GM19099 (cell line): ENCODE results near the gene ISG20L2.

Source experiments
- POLR2A ChIP-seq: IDR thresholded peaks from 3 replicates; pipeline ENCODE4 v1.6.1; 2011; ENCODE audit warnings: low read depth; ENCODE audit not compliant: insufficient read length; ENCODE audit errors: extremely low read depth

Gene ISG20L2

DNA sequence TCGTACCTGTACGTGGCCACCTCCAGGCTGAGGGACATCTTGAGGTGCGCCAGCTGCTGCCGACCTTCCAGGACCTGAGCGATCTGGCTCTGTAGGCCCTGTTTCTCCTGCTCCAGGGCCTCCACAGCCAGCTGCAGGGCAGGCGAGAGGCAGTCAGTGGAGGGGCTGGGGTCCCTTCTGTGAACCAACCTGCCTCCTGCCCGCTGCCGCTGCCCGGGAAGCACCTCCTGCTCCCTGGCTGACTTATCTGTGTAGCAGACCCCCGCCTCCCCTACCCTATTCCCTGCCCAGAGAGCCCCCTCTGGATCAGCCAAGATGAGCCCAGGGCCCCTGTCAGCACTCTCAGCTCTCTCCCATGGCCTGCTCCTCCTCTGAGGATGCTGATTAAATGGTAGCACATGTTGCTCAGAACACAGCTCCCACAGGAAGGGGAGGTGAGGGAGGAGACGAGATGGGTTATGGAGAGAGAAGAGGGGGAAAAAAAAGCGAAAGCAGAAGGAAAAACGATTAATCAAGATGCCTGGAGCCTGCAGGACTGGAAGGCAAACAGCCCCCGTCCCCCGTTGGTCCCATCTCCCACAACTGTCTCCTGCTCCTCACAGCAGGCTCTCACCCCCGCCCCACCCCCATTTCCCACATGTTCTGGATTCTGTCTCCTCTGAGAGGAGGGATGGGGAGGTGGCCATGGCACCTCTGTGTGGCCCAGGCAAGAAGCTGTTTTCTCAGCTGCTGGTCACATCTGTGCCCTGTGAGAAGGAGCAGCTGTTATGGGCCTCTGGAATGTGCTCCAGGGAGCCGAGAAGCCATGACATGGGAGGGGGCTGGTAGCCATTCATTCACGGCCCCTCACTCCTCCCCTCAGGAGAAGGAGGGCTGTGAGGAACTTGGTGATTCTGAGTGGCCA is 53.1 kb downstream of the ISG20L2 start:
- TF ChIP-seq POLR2A = no peak

DNA sequence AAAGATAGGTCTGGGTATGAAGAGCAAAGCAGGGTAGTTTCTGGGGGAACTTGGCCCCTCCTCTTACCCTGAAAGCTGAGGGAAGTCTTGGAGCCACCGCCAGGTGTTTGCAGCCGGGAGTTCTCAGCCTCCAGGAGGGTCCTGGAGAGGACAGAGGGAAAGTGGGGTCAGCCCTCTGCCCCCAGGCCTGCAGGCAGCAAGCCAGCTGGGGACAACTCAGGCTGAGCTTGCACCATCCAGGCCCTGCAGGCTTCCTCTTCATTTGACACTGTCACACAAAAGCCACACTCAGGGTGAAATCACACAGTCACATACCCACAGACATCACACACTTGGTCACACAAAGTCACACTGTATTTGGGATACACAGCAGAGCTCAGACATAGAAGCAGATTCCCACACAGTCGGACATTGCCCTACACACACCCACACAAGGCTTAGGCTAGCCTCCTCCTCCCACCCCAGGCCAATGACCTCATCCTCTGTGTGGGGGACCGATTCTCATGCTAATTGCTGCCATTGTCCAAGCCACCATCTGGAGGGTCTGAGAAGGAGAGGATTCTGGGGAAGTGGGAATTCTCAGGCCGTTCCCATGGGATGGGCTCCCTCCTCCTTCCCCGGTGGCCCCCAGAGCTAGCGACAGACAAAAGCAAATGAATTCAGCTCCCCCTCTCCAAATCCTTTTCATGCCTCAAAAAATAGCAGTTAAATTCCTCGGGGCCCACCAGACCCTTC is 55.0 kb downstream of the ISG20L2 start:
- no peak for TF ChIP-seq POLR2A
